Globus pallidus (tissue), 1 donor: ENCODE results near the gene CXXC1.
"Not testable (repeated sequence)": the region's sequence is repeated elsewhere in the genome, so short reads cannot be mapped to it uniquely, and the experiment has no call there.

Experiments used
- DNase-seq: peaks from one replicate; pipeline ENCODE4 v3.0.0-alpha.2; 2015; ENCODE audit warnings: low spot score

The CXXC1 gene

GRCh38 chr18:50297621-50298442 lies 10.3 kb upstream of the CXXC1 start:
- peak; percentile 70 for DNase-seq

GRCh38 chr18:50293039-50293438 lies 5.5 kb upstream of the CXXC1 start:
- no peak for DNase-seq

- DNase-seq, result no peak
These were observed 1.6 kb upstream of the CXXC1 start for GRCh38 chr18:50289108-50289443.

GRCh38 chr18:50288348-50289107 lies 1.0 kb upstream of the CXXC1 start:
- DNase-seq, result not testable (repeated sequence)

GRCh38 chr18:50287028-50287440 lies 458 bp downstream of the CXXC1 start:
- no peak for DNase-seq

GRCh38 chr18:50286391-50287027 lies 983 bp downstream of the CXXC1 start:
- DNase-seq, result no peak

GRCh38 chr18:50285631-50286321 lies 1.7 kb downstream of the CXXC1 start:
- DNase-seq, result no peak

GRCh38 chr18:50285071-50285470 lies 2.4 kb downstream of the CXXC1 start:
- DNase-seq, result no peak

- DNase-seq, result no peak
These were observed 3.1 kb downstream of the CXXC1 start for GRCh38 chr18:50284255-50284885.

- no peak for DNase-seq
These were observed 3.9 kb downstream of the CXXC1 start for GRCh38 chr18:50283469-50284209.

- no peak for DNase-seq
These were observed 4.8 kb downstream of the CXXC1 start for GRCh38 chr18:50282521-50283335.

- DNase-seq, result no peak
These were observed 5.4 kb downstream of the CXXC1 start for GRCh38 chr18:50281972-50282520.

- DNase-seq, result peak; percentile 99
These were observed 6.1 kb downstream of the CXXC1 start, which contains the start of gene MBD1 for GRCh38 chr18:50281295-50281971. MBD1 (minus strand) TSS chr18:50281523; CDS start chr18:50279992, 1,531 bp downstream.

- no peak for DNase-seq
These were observed 6.7 kb downstream of the CXXC1 start for GRCh38 chr18:50280707-50281294.

GRCh38 chr18:50279752-50280151 lies 7.7 kb downstream of the CXXC1 start:
- no peak for DNase-seq

GRCh38 chr18:50277942-50278341 lies 9.6 kb downstream of the CXXC1 start:
- DNase-seq, result no peak

GRCh38 chr18:50276452-50276851 lies 11.0 kb downstream of the CXXC1 start:
- no peak for DNase-seq

- DNase-seq, result no peak
These were observed 11.9 kb downstream of the CXXC1 start for GRCh38 chr18:50275503-50276036.
